Epithelial cell of esophagus (primary cell): ENCODE measurements around the gene FLT3.

ENCODE experiments used
- DNase-seq: peaks from one replicate; pipeline ENCODE4 v3.0.0; 2010; ENCODE audit warnings: low read depth
- H3K4me3 ChIP-seq: 2 replicates; pipeline ENCODE4 v1.5.1; 2011; ENCODE audit warnings: mild to moderate bottlenecking, low read length, control low read depth
- TF ChIP-seq, protein P1 (sequence below): IDR thresholded peaks from 2 replicates; pipeline ENCODE4 v1.5.1; 2011; ENCODE audit warnings: low read depth, mild to moderate bottlenecking, low read length, control low read depth, inconsistent platforms; ENCODE audit not compliant: insufficient read depth; ENCODE audit errors: missing control alignments

The FLT3 gene

DNA sequence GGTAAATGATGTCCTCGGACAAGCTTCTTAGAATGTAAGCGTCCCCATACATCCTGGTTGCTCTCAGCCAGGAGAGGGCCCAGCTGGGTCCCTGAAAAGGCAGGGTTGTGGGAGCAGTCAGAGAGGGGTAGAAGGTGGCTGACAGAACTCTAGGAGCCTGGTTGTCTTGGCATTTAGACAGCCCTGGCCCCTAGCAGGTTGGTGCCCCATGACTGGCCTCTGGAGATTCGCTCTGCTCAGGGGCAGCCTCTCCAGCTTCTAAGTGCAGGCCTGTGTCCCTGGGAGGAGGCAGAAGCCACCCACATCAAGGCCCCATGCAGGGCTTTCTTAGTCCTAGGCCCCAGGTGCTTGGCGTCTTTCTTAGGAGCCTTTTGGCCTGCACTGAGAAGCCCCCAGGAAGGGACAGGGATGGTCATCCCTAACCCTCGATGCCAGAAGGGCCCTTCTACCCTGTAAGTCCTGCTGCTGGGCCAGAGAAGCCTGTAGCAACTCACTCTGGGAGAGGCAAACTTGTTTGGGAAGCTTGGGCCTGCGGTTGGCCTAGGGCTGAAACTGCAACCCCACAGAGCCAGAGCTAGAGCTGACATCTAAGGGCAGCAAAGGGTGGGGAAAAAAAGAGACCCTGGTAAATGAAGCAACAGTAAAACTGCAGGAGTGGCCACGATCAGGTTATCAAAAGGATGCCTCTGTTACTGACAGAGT is 128.4 kb downstream of the FLT3 start:
- no peak overlapping the region for H3K4me3 ChIP-seq
- no peak for DNase-seq
- TF ChIP-seq, protein P1, sequence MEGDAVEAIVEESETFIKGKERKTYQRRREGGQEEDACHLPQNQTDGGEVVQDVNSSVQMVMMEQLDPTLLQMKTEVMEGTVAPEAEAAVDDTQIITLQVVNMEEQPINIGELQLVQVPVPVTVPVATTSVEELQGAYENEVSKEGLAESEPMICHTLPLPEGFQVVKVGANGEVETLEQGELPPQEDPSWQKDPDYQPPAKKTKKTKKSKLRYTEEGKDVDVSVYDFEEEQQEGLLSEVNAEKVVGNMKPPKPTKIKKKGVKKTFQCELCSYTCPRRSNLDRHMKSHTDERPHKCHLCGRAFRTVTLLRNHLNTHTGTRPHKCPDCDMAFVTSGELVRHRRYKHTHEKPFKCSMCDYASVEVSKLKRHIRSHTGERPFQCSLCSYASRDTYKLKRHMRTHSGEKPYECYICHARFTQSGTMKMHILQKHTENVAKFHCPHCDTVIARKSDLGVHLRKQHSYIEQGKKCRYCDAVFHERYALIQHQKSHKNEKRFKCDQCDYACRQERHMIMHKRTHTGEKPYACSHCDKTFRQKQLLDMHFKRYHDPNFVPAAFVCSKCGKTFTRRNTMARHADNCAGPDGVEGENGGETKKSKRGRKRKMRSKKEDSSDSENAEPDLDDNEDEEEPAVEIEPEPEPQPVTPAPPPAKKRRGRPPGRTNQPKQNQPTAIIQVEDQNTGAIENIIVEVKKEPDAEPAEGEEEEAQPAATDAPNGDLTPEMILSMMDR: no peak

DNA sequence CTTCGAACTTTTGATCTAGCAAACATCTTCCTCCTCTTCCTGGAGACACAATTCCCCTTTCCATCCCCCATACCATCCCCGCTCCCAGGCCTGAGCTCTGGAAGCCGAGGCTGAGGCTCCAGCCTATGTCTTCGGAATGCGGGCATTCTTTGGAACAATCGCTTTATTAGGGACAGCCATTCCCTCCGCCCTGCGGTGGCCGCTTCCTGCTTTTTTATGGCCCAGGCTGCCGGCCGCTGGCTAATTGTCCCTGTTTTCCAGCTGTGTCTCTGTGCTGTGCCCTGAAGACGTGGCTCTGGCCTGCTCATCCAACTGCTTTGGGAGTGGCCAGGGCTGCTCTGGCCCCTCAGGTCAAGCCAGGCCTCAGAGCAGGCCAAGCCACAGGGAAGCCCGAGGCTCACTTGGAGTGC is 129.1 kb downstream of the FLT3 start:
- DNase-seq: no peak
- H3K4me3 ChIP-seq: no peak overlapping the region
- TF ChIP-seq, protein P1: no peak

DNA sequence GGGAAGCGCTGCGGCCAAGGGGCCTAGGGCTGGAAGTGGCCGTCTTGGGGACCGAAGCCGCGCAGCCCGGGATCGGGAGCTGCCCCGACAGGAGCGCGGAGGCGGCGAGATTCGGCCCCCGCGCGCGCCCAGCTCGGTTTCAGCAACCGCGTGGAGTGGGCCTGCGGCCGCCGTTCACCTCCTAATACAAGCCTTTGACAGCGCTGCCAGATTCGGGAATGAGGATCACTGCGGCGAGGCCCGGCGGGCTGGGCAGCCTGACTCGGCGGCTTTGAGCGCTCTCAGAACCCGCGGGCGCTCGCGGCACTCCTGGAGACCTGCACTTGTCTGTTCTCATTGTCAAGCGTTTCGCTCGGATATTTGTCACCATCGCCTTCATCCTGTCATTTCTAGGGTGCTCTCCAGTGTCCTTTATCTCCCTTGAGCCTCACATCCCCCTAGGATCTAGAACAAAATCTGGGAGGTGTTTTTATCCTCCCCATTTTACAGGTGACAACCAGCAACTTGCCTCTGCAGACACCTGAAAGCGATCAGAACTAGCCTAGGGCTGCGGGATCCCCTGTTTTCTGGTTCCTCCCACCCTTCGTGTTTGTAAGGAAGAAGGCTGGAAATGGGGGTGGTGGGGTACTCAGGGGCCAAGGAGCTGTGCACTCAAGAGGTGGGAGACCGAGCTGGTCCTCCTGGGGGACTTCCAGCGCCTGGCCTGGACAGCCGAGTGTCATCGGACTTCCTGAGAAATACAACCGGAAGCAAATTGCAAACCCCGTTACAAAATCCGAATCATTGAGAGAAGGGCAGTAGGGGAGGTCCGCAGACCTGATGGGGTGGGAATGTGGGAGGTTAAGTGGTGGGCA is 129.8 kb downstream of the FLT3 start:
- no peak for DNase-seq
- TF ChIP-seq, protein P1: no peak
- no peak overlapping the region for H3K4me3 ChIP-seq

DNA sequence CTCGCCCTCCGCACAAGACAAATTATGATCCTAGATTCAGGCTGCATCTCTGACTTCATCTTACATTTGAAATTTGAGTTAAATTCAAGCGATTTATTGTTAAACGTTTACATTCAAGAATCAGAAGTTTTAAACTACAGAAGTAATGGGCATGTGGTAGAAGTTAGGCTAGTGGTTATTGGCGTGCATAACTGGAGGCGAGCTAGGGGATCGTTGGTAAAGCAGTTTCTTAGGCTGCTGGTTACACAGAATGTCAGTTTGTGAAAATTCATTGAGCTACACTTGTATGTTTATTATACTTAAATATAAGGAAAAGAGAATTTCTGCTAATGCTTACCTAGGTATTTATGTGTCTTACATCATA is 130.5 kb downstream of the FLT3 start:
- no peak for DNase-seq
- TF ChIP-seq, protein P1: no peak
- H3K4me3 ChIP-seq: no peak overlapping the region

DNA sequence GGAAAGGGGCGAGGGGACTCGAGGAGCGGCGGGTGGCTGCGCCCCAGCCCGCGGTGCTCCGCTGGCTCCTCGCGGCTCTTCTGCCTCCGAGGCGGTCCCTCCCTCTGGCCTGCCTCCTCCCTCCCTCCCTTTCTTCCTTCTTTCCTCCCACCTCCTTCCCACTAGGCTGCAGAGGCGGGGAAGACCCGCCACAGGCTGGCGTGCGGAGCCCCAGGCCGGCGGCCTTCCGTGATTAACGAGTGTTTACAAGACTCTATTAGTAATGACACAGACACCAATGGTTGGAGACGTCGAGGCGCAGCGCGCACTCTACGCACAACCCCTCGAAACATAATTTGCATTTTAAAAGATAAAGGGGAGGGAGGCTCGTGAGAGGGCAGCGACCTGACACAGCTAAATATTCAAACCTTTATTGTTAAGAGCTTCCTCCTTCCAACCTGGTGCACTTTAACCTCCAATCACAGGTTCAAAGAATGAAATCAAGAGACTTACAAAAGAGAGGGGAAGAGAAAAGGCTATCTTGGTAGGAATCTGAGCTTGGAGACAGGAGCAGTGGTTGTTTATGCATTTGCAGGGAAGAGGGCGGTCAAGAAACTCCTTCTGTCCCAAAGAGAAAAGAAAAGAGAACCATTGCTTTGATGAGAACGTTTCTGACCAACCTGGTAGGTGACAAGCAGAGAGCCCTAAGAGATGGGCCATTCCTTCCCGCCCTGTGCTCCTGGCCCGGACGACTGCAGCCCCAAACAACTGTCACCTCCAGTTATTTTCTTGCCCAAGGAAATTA is 131.1 kb downstream of the FLT3 start, which contains the start of gene CDX2:
TSS of gene CDX2 (minus strand) at position 234 of the 784 bp plus-strand sequence. CDS start 309 bp downstream, outside the sequence.
- DNase-seq: no peak
- no peak within 1 kb of the TSS for H3K4me3 ChIP-seq
- TF ChIP-seq, protein P1: no peak

DNA sequence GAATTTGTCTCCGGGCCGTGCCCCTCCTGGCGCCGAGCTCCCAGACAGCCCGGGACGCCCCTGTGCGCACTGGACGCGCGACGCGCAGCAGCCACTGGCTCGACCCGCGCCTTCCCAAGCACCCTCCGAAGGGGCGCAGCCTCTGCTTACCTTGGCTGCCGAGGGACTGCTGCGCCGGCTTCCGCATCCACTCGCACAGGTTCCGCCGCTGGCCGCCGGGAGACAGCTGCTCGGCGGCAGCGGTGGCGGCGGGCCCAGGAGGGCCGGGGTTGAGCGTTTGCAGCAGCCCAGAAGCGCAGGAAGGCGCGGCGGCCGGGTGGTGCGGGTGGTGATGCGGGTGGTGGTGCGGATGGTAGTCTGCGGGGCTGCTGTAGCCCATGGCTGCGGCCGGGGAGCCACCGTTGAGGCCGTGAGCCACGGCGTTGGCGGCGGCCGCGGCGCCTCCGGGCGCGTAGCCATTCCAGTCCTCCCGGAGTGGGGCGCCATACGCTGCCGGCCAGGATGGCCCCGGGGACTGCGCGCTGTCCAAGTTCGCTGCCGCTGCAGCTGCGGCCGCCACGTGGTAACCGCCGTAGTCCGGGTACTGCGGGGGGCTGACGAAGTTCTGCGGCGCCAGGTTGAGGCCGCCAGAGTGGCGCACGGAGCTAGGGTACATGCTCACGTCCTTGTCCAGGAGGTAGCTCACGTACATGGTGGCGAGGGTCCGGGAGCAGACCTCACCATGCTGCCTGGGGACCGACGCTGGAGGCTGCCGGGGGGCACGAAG is 131.9 kb downstream of the FLT3 start:
- TF ChIP-seq, protein P1: no peak
- no peak overlapping the region for H3K4me3 ChIP-seq
- DNase-seq: no peak
